IPS-NIHi11 (cell line): ENCODE data around the gene MAGEB1.

ENCODE experiments used
- DNase-seq: peaks from one replicate; pipeline ENCODE4 v3.0.0; 2012; ENCODE audit warnings: mixed read lengths, low spot score

MAGEB1 gene, protein sequence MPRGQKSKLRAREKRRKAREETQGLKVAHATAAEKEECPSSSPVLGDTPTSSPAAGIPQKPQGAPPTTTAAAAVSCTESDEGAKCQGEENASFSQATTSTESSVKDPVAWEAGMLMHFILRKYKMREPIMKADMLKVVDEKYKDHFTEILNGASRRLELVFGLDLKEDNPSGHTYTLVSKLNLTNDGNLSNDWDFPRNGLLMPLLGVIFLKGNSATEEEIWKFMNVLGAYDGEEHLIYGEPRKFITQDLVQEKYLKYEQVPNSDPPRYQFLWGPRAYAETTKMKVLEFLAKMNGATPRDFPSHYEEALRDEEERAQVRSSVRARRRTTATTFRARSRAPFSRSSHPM

GRCh38 chrX:30246769-30247489, at the start of gene MAGEB1:
Gene MAGEB1, plus strand, starts transcription at chrX:30247146. Its CDS starts 3,348 bp downstream, at chrX:30250494.
- DNase-seq: peak; percentile 31

- DNase-seq: no peak
Measured at GRCh38 chrX:30212172-30212571, 34.8 kb upstream of the MAGEB1 start.

- DNase-seq: peak; percentile 15
Measured at GRCh38 chrX:30215357-30215843, 31.5 kb upstream of the MAGEB1 start, which contains the start of gene MAGEB2. Gene MAGEB2, plus strand, starts transcription at chrX:30215563. Its CDS starts 3,018 bp downstream, at chrX:30218581.

DNA sequence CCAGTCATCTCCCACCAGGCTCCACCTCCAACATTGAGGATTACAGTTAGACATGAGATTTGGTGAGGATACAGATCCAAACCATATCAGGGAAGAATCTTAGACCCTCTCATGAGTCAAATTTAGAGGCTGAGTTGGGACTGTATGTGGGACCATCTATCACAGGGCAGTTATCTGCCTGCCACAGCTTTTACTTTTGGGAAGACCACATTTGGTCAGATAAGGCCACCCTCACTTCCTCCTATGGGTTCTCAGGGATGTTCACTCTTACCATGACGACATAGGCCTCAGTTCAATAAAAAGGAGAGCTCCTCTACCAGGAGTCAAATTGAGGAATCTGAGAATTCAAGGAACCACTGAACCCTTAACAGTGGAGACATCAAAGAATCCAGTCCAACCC, 29.5 kb upstream of the MAGEB1 start:
- no peak for DNase-seq

DNA sequence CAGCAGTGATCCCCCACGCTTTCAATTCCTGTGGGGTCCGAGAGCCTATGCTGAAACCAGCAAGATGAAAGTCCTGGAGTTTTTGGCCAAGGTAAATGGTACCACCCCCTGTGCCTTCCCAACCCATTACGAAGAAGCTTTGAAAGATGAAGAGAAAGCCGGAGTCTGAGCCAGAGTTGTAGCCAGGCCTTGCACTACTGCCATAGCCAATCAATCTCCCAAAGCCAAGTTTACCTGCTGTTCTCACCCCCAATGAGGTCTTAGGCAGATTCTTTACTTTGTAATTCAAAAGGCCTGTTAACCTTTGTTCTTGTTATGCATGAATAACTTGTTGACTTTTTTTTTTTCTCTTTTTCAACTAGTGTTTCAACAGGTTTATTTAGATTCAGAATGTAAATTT, 27.6 kb upstream of the MAGEB1 start:
- DNase-seq: peak; percentile 31

GRCh38 chrX:30220661-30221060, 26.3 kb upstream of the MAGEB1 start:
- DNase-seq: no peak

DNA sequence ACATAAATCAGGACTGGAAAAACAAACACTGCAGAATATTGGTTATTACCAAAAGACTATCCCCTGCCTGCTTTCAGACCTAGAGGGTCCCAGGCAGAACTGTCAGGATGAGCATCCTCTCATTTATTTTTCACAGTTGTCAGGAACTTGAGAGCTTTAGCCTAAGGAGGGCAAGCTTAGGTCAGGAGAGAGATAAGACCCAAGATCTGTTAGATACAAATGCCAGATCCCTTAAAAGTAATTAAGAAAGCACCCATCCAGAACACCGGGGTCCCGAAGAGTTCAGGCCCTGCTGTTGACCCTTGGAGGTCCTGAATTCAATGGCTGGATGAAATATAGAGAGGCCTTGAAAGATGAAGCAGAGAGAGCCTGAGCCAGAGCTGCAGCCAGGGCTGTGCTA, 22.4 kb upstream of the MAGEB1 start:
- no peak for DNase-seq

GRCh38 chrX:30228526-30228925, 18.4 kb upstream of the MAGEB1 start:
- DNase-seq: peak; percentile 21

DNA sequence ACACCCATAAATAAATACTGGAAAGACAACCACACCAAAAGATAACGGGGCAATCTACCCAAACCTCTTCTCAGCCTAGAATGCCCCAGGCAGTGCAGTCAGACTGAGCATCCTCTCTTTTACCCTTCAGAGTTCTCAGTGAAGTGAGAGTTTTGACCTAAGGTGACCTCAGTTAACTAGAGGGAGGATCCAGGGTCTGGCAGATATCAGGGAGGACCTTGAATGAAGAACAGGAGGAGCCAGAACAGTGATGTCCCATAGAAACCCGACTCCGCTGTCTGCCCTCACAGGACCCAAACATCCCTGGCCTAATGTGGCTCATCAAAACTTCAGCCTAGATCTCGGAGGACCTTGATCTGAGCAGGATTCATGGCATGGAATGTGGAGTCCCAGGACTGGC, 16.6 kb upstream of the MAGEB1 start, which contains the start of gene MAGEB3:
MAGEB3 (plus strand) TSS at position 263 of the 400 bp plus-strand sequence. CDS start 5,268 bp downstream, outside the sequence.
- no peak for DNase-seq

GRCh38 chrX:30241724-30242415, 5.1 kb upstream of the MAGEB1 start, which contains the start of gene MAGEB4:
Gene MAGEB4, plus strand, starts transcription at chrX:30242000. Its CDS starts 136 bp downstream, at chrX:30242136.
- no peak for DNase-seq

DNA sequence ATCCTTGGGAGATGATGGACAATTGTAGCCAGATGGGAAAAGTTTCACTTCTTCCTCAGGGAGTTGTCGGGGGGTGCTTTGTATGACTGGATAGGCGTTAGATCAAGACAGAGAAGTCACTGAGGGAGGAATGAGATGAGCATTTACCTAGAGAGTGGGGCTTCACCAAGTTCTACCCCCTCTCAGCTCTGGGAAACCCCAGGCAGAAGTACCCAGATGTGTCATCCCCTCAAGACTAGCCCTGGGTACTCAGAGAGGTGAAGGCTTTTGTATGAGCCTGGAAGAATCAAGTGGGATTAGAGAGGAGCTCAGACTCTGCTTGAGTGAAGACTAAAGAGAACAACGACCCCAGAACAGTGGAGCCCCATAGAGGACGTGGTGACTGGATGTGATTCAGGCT, 1.9 kb downstream of the MAGEB1 start:
- DNase-seq: no peak

- DNase-seq: no peak
Measured at GRCh38 chrX:30253257-30253656, 6.3 kb downstream of the MAGEB1 start.

- DNase-seq: no peak
Measured at GRCh38 chrX:30259927-30260326, 13.0 kb downstream of the MAGEB1 start.

DNA sequence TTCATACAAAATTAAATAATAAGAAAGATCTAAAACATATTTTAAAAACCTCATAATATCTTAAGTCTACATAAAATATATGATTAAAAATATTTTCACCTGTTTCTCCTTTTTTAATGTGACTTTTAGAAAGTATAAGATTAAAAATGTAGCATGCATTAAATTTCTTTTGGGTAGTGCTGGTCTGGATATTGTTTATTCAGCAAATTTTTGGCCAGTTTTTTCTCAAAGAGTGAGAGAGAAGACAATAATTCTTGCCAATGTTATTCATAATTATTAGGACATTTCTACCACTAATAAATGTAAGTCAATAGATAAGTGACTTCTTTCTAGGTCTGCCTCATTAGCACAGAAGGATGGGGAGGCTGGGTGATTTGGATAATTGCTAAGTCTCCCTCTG, 14.1 kb downstream of the MAGEB1 start:
- DNase-seq: no peak

GRCh38 chrX:30262763-30263162, 15.8 kb downstream of the MAGEB1 start:
- DNase-seq: no peak

- DNase-seq: no peak
Measured at GRCh38 chrX:30270639-30271038, 23.7 kb downstream of the MAGEB1 start.

DNA sequence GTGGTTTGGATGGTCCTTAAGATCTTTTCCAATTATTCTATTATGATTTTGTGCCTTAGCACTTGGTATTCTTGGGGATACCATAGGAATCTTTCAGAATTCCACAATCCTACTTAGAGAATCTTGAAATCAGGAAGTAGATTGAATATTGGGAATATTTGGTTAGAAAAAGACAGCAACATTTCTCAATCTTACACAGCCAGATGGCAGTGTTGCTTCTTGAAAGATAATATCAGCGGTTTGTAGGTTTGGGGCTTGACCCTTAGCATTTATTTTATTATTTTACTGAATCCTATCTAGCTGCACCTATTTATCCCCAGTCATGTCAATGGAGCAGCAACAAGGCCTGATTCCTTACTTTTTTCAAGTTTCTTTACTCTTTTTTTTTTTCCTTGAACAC, 28.6 kb downstream of the MAGEB1 start:
- no peak for DNase-seq

DNA sequence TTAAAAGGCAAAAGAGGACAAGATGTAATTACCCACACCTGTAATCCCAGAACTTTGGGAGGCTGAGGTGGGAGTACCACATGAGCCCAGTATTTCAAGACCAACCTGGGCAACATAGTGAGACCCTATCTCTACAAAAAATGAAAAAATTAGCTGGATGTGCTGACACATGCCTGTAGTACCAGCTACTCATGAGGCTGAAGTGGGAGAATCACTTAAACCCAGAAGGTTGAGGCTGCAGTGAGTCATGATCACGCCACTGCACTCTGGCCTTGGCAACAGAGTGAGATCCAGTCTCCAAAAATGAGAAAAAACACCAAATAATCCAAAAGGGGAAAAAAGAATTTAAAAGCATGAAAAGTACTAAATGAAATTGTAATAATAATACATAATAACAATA, 31.4 kb downstream of the MAGEB1 start:
- no peak for DNase-seq

DNA sequence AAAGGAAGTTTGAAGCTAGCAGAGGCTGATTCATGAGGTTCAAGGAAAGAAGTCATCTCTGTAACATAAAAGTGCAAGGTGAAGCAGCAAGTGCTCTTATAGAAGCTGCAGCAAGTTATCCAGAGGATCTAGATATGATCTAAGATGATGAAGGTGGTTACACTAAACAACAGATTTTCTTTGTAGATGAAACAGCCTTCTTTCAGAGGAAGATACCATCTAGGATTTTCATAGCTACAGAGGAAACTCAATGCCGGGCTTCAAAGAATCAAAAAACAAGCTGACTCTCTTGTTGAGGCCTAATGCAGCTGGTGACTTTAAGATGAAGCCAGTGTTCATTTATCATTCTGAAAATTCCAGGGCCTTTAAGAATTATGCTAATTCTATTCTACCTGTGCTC, 33.5 kb downstream of the MAGEB1 start:
- DNase-seq: no peak

GRCh38 chrX:30282527-30282926, 35.6 kb downstream of the MAGEB1 start:
- no peak for DNase-seq

- no peak for DNase-seq
Measured at GRCh38 chrX:30283456-30284200, 36.7 kb downstream of the MAGEB1 start.
